Naive thymus-derived CD8-positive, alpha-beta T cell (primary cell): ENCODE results near the gene COA3. TPM values are rescaled to one million over a fixed set of nuclear protein-coding genes. Genes with fewer than 3 reads are reported as not detected.

Experiments
- ATAC-seq, 2 donors: fragments of 150-1000 bp; cut with Tn5 transposase in 1 of 2; sonication (Bioruptor Pico), chemical (Tn5 transposase) in 1 of 2; 1 replicate in 1 of 2; 2 replicates in 1 of 2; pipeline ENCODE4 v1.10.0; 2021; ENCODE audit warnings: mild to moderate bottlenecking in 2 of 2, moderate library complexity in 2 of 2
- POLR2A ChIA-PET: fragments of 350-600 bp; sonication (Branson Sonifier 250); formaldehyde crosslinking; loops from one replicate; lab custom pipeline; 2021; ENCODE audit warnings: antibody characterized with exemption; lab: Charles Lee
- DNase-seq, 10 donors: peaks; one replicate each; pipeline versions ENCODE4 v3.0.0 to v3.0.0-alpha.2; 2020 to 2022
- H3K27ac Mint-ChIP-seq, 10 donors: one replicate each; pipeline ENCODE4 v1.8.0; 2020 to 2022; ENCODE audit warnings: mild to moderate bottlenecking in 10 of 10, mixed read lengths in 10 of 10, moderate library complexity in 4 of 10, inconsistent platforms in 1 of 10
- H3K27me3 Mint-ChIP-seq, 5 donors: one replicate each; pipeline ENCODE4 v1.8.0; 2021 to 2022; ENCODE audit warnings: mixed read lengths in 5 of 5
- H3K36me3 Mint-ChIP-seq, 3 donors: one replicate each; pipeline ENCODE4 v1.8.0; 2020 to 2022; ENCODE audit warnings: mixed read lengths in 3 of 3, mild to moderate bottlenecking in 2 of 3, inconsistent platforms in 1 of 3
- H3K4me1 Mint-ChIP-seq, 4 donors: one replicate each; pipeline ENCODE4 v1.8.0; 2021 to 2022; ENCODE audit warnings: mixed read lengths in 4 of 4
- H3K4me3 Mint-ChIP-seq, 10 donors: one replicate each; pipeline ENCODE4 v1.8.0; 2020 to 2022; ENCODE audit warnings: mild to moderate bottlenecking in 10 of 10, mixed read lengths in 10 of 10, moderate library complexity in 6 of 10, inconsistent platforms in 1 of 10
- H3K9me3 Mint-ChIP-seq, 9 donors: one replicate each; pipeline ENCODE4 v1.8.0; 2020 to 2022; ENCODE audit warnings: mixed read lengths in 9 of 9, mild to moderate bottlenecking in 3 of 9, inconsistent platforms in 1 of 9, moderate library complexity in 1 of 9
- polyA plus RNA-seq, 3 donors: library from polyadenylated mRNA; unstranded; fragments of 300-500 nt; fragmentation: Illumina TruSeq; gene quantifications; one replicate each; pipeline ENCODE4 v1.2.3, GENCODE V29; 2021
- total RNA-seq, 8 experiments: library from RNA in 2 of 8; stranded (reverse) in 2 of 8; gene quantifications; one replicate each; pipeline ENCODE4 v1.2.3 and lab custom pipeline; 2021 to 2026

Gene COA3
- total and polyA plus RNA-seq, 5 experiments from 2014 or later = 26.7 to 119 (median 106) TPM

- Mint-ChIP-seq H3K36me3 (peaks cover 0 to 5% (median 0%) of the 10 kb centered on the region in 3 donors), H3K4me1 (peaks cover 21 to 33% (median 27%) of the 10 kb centered on the region in 4 donors), H3K4me3 (no peak overlapping the region), H3K27ac (no peak overlapping the region), H3K27me3 (peaks cover 28 to 65% (median 53%) of the 10 kb centered on the region in 5 donors), H3K9me3 (peaks cover 0 to 1% (median 0%) of the 10 kb centered on the region in 9 donors)
- POLR2A ChIA-PET = no interaction called here
- DNase-seq (no peak), ATAC-seq (no peak)
Measured at GRCh38 chr17:42787266-42787665, 11.2 kb downstream of the COA3 start.

- H3K27ac Mint-ChIP-seq = no peak overlapping the region
- H3K27me3 Mint-ChIP-seq = peaks cover 33 to 76% (median 59%) of the 10 kb centered on the region in 5 donors
- H3K9me3 Mint-ChIP-seq = peaks cover 0 to 1% (median 0%) of the 10 kb centered on the region in 9 donors
- peak overlapping the region in 9 of 10 donors; percentile 34 to 77 (median 61) for H3K4me3 Mint-ChIP-seq
- peaks cover 0 to 5% (median 0%) of the 10 kb centered on the region in 3 donors for H3K36me3 Mint-ChIP-seq
- no peak for DNase-seq
- peak; percentile 53 to 54 for ATAC-seq
- POLR2A ChIA-PET = interaction anchor here (0.9 to 1.8 kb wide), 2 partner anchors 11 to 177 kb away, joined by 4 to 8 read pairs; partner anchors contain the start of gene VPS25
- H3K4me1 Mint-ChIP-seq = peaks cover 20 to 42% (median 32%) of the 10 kb centered on the region in 4 donors
Measured at GRCh38 chr17:42784811-42785592, 13.5 kb downstream of the COA3 start.

GRCh38 chr17:42784409-42784808 lies 14.1 kb downstream of the COA3 start:
- POLR2A ChIA-PET = interaction anchor here (0.9 kb wide), 1 partner anchor 176 kb away, joined by 8 read pairs; no protein-coding TSS in a partner anchor
- Mint-ChIP-seq H3K27ac (no peak overlapping the region), H3K36me3 (peaks cover 0 to 10% (median 5%) of the 10 kb centered on the region in 3 donors), H3K27me3 (peaks cover 33 to 81% (median 59%) of the 10 kb centered on the region in 5 donors), H3K4me1 (peaks cover 24 to 48% (median 35%) of the 10 kb centered on the region in 4 donors), H3K9me3 (peaks cover 0 to 1% (median 0%) of the 10 kb centered on the region in 9 donors), H3K4me3 (peak overlapping the region in 8 of 10 donors; percentile 34 to 77 (median 62))
- DNase-seq (no peak), ATAC-seq (no peak)

GRCh38 chr17:42783791-42784138 lies 14.7 kb downstream of the COA3 start:
- DNase-seq (no peak), ATAC-seq (no peak)
- POLR2A ChIA-PET = no interaction called here
- H3K4me1 Mint-ChIP-seq = peaks cover 26 to 50% (median 37%) of the 10 kb centered on the region in 4 donors
- H3K27me3 Mint-ChIP-seq = peaks cover 29 to 77% (median 59%) of the 10 kb centered on the region in 5 donors
- no peak overlapping the region for H3K27ac Mint-ChIP-seq
- peaks cover 0 to 1% (median 0%) of the 10 kb centered on the region in 9 donors for H3K9me3 Mint-ChIP-seq
- H3K36me3 Mint-ChIP-seq = peaks cover 0 to 16% (median 12%) of the 10 kb centered on the region in 3 donors
- peak overlapping the region in 2 of 10 donors; percentile 50 to 54 for H3K4me3 Mint-ChIP-seq

- POLR2A ChIA-PET = no interaction called here
- peaks cover 0 to 1% (median 0%) of the 10 kb centered on the region in 9 donors for H3K9me3 Mint-ChIP-seq
- no peak for ATAC-seq
- peak overlapping the region in 1 of 10 donors; percentile 63 for H3K27ac Mint-ChIP-seq
- peaks cover 0 to 21% (median 16%) of the 10 kb centered on the region in 3 donors for H3K36me3 Mint-ChIP-seq
- no peak for DNase-seq
- peaks cover 26 to 50% (median 37%) of the 10 kb centered on the region in 4 donors for H3K4me1 Mint-ChIP-seq
- peaks cover 29 to 72% (median 58%) of the 10 kb centered on the region in 5 donors for H3K27me3 Mint-ChIP-seq
- H3K4me3 Mint-ChIP-seq = peak overlapping the region in 4 of 10 donors; percentile 2 to 49 (median 22)
Measured at GRCh38 chr17:42783062-42783790, 15.3 kb downstream of the COA3 start.

- Mint-ChIP-seq H3K4me1 (peaks cover 27 to 56% (median 37%) of the 10 kb centered on the region in 4 donors), H3K9me3 (peaks cover 0 to 1% (median 0%) of the 10 kb centered on the region in 9 donors), H3K27me3 (peaks cover 28 to 65% (median 50%) of the 10 kb centered on the region in 5 donors), H3K27ac (peak overlapping the region in 1 of 10 donors; percentile 63), H3K4me3 (peak overlapping the region in 2 of 10 donors; percentile 39 to 40), H3K36me3 (peaks cover 0 to 24% (median 22%) of the 10 kb centered on the region in 3 donors)
- no peak for DNase-seq
- POLR2A ChIA-PET = interaction anchor here (1.2 kb wide), 1 partner anchor 9 kb away, joined by 4 read pairs; the partner anchor contains the start of gene VPS25
- ATAC-seq = no peak
Measured at GRCh38 chr17:42782166-42783061, 16.1 kb downstream of the COA3 start.

GRCh38 chr17:42781639-42782165 lies 16.8 kb downstream of the COA3 start:
- H3K4me3 Mint-ChIP-seq = peak overlapping the region in 6 of 10 donors; percentile 10 to 71 (median 48)
- POLR2A ChIA-PET = interaction anchor here (0.6 to 1.2 kb wide), 3 partner anchors 8 to 48 kb away, joined by 3 to 5 read pairs (median 4); partner anchors contain the start of genes CNTD1, COA3 and VPS25
- DNase-seq (no peak), ATAC-seq (no peak)
- H3K36me3 Mint-ChIP-seq = peaks cover 0 to 30% (median 24%) of the 10 kb centered on the region in 3 donors
- H3K4me1 Mint-ChIP-seq = peaks cover 27 to 56% (median 37%) of the 10 kb centered on the region in 4 donors
- H3K9me3 Mint-ChIP-seq = no peaks in the 10 kb centered on the region
- H3K27me3 Mint-ChIP-seq = peaks cover 28 to 59% (median 43%) of the 10 kb centered on the region in 5 donors
- no peak overlapping the region for H3K27ac Mint-ChIP-seq

GRCh38 chr17:42780851-42781638 lies 17.5 kb downstream of the COA3 start:
- no peak for DNase-seq
- H3K27me3 Mint-ChIP-seq = peaks cover 27 to 53% (median 42%) of the 10 kb centered on the region in 5 donors
- H3K4me3 Mint-ChIP-seq = peak overlapping the region in 9 of 10 donors; percentile 7 to 71 (median 46)
- peaks cover 27 to 56% (median 37%) of the 10 kb centered on the region in 4 donors for H3K4me1 Mint-ChIP-seq
- peak overlapping the region in 2 of 10 donors; percentile 24 to 57 for H3K27ac Mint-ChIP-seq
- H3K36me3 Mint-ChIP-seq = peaks cover 0 to 36% (median 23%) of the 10 kb centered on the region in 3 donors
- POLR2A ChIA-PET = interaction anchor here (0.5 to 1.2 kb wide), 6 partner anchors 8 to 580 kb away, joined by 3 to 5 read pairs (median 3); partner anchors contain the start of genes CNTD1, COA3 and VPS25
- peak in 1 of 2 donors; percentile 32 for ATAC-seq
- no peaks in the 10 kb centered on the region for H3K9me3 Mint-ChIP-seq

GRCh38 chr17:42779936-42780850 lies 18.3 kb downstream of the COA3 start, which contains the start of gene WNK4:
TSS of gene WNK4 (plus strand) at chr17:42780610. CDS start at chr17:42780699, 89 bp downstream.
- peak within 1 kb of the TSS in 2 of 10 donors; percentile 24 to 57 for H3K27ac Mint-ChIP-seq
- no peaks in the 10 kb centered on the region for H3K9me3 Mint-ChIP-seq
- H3K36me3 Mint-ChIP-seq = peaks cover 0 to 45% (median 22%) of the 10 kb centered on the region in 3 donors
- peak within 1 kb of the TSS; percentile 6 to 71 (median 44) for H3K4me3 Mint-ChIP-seq
- DNase-seq (peak in 1 of 10 donors; percentile 13), ATAC-seq (peak; percentile 46 to 56)
- peaks cover 21 to 45% (median 35%) of the 10 kb centered on the region in 5 donors for H3K27me3 Mint-ChIP-seq
- peaks cover 22 to 48% (median 32%) of the 10 kb centered on the region in 4 donors for H3K4me1 Mint-ChIP-seq
- POLR2A ChIA-PET = interaction anchor here (0.5 to 1.0 kb wide), 5 partner anchors 44 to 1597 kb away, joined by 3 read pairs; partner anchors contain the start of gene BECN1
